GM23338 (cell line): ENCODE results near the gene TBCD. TPM values are rescaled to one million over a fixed set of nuclear protein-coding genes. Genes with fewer than 3 reads are reported as not detected.

Experiments
- ATAC-seq: fragments of 200-7000 bp; cut with Tn5 transposase; 3 replicates; pipeline ENCODE4 v1.9.1; 2020
- DNase-seq: peaks from one replicate; pipeline ENCODE4 v3.0.0-alpha.2; 2015; ENCODE audit warnings: low spot score
- H2AFZ ChIP-seq: fragments of 200-600 bp; sonication (generic); 2 replicates; pipeline ENCODE4 v1.8.0; 2016; ENCODE audit warnings: antibody characterized with exemption, mild to moderate bottlenecking, moderate library complexity
- H3F3A ChIP-seq: fragments of 200-600 bp; sonication (generic); replicated peaks from 2 replicates; pipeline ENCODE4 v1.8.0; 2017; ENCODE audit warnings: antibody characterized with exemption, mixed run types, low read depth
- H3K27ac ChIP-seq: fragments of 200-600 bp; sonication (generic); 2 replicates; pipeline ENCODE4 v1.6.1; 2016; ENCODE audit warnings: low read depth
- H3K27me3 ChIP-seq: fragments of 200-600 bp; sonication (generic); 2 replicates; pipeline ENCODE4 v1.8.0; 2016; ENCODE audit warnings: mild to moderate bottlenecking, mixed run types, moderate library complexity; ENCODE audit not compliant: insufficient read depth
- H3K36me3 ChIP-seq: fragments of 200-600 bp; sonication (generic); 2 replicates; pipeline ENCODE4 v1.8.0; 2016; ENCODE audit warnings: mild to moderate bottlenecking; ENCODE audit not compliant: insufficient read depth
- H3K4me1 ChIP-seq: fragments of 200-600 bp; sonication (generic); 2 replicates; pipeline ENCODE4 v1.8.0; 2016; ENCODE audit warnings: mild to moderate bottlenecking, moderate library complexity; ENCODE audit not compliant: insufficient read depth
- H3K4me2 ChIP-seq: fragments of 200-600 bp; sonication (generic); 2 replicates; pipeline ENCODE4 v1.7.1; 2017; ENCODE audit warnings: mixed run types
- H3K4me3 ChIP-seq: fragments of 200-600 bp; sonication (generic); 2 replicates; pipeline ENCODE4 v1.6.1; 2016; ENCODE audit warnings: mixed run types
- H3K79me2 ChIP-seq: fragments of 200-600 bp; sonication (generic); replicated peaks from 2 replicates; pipeline ENCODE4 v1.8.0; 2017; ENCODE audit warnings: mild to moderate bottlenecking; ENCODE audit not compliant: insufficient read depth
- H3K9me2 ChIP-seq: fragments of 200-600 bp; sonication (generic); 2 replicates; pipeline ENCODE4 v1.8.0; 2017; ENCODE audit not compliant: insufficient read depth
- H4K20me1 ChIP-seq: fragments of 200-600 bp; sonication (generic); replicated peaks from 2 replicates; pipeline ENCODE4 v1.8.0; 2017; ENCODE audit warnings: mild to moderate bottlenecking; ENCODE audit not compliant: insufficient read depth
- H3K27ac Mint-ChIP-seq: 2 replicates; pipeline ENCODE4 v1.8.0; 2020; ENCODE audit warnings: inconsistent platforms, mild to moderate bottlenecking, moderate library complexity, mixed read lengths
- H3K27me3 Mint-ChIP-seq: 3 replicates; pipeline ENCODE4 v1.8.0; 2022; ENCODE audit warnings: low read depth, mild to moderate bottlenecking, moderate library complexity, mixed read lengths, inconsistent platforms; ENCODE audit not compliant: insufficient read depth, poor library complexity
- H3K36me3 Mint-ChIP-seq: 3 replicates; pipeline ENCODE4 v1.8.0; 2021; ENCODE audit warnings: low read depth, mild to moderate bottlenecking, inconsistent platforms, moderate library complexity, mixed read lengths
- H3K4me1 Mint-ChIP-seq: 3 replicates; pipeline ENCODE4 v1.8.0; 2020; ENCODE audit warnings: mild to moderate bottlenecking, inconsistent platforms, mixed read lengths
- H3K4me3 Mint-ChIP-seq: 3 replicates; pipeline ENCODE4 v1.8.0; 2021; ENCODE audit warnings: moderate library complexity, mild to moderate bottlenecking, inconsistent platforms, mixed read lengths
- H3K9me3 Mint-ChIP-seq: 3 replicates; pipeline ENCODE4 v1.8.0; 2020; ENCODE audit warnings: moderate library complexity, mild to moderate bottlenecking, inconsistent platforms, mixed read lengths
- CREB1 ChIP-seq: fragments of 250-450 bp; sonication (Bioruptor Pico); IDR thresholded peaks from 2 replicates; pipeline ENCODE4 v1.5.0; 2020; ENCODE audit warnings: low read depth, mild to moderate bottlenecking, moderate library complexity
- EZH2 ChIP-seq: fragments of 200-600 bp; sonication (generic); IDR thresholded peaks from one replicate; pipeline ENCODE4 v1.8.0; 2017; ENCODE audit warnings: antibody characterized with exemption, mild to moderate bottlenecking, low read depth; ENCODE audit not compliant: unreplicated experiment
- EZH2phosphoT487 ChIP-seq: fragments of 200-600 bp; sonication (generic); IDR thresholded peaks from one replicate; pipeline ENCODE4 v1.8.1; 2018; ENCODE audit warnings: antibody characterized with exemption; ENCODE audit not compliant: unreplicated experiment
- JUNB ChIP-seq: IDR thresholded peaks from one replicate; pipeline ENCODE4 v1.6.1; 2016; ENCODE audit warnings: antibody characterized with exemption; ENCODE audit not compliant: unreplicated experiment
- NANOG ChIP-seq: IDR thresholded peaks from 2 replicates; pipeline ENCODE4 v1.6.1; 2016; ENCODE audit warnings: antibody characterized with exemption, borderline replicate concordance
- STAT1 ChIP-seq: IDR thresholded peaks from one replicate; pipeline ENCODE4 v1.6.1; 2016; ENCODE audit warnings: antibody characterized with exemption; ENCODE audit not compliant: unreplicated experiment
- ZNF331 ChIP-seq: fragments of 250-450 bp; sonication (Bioruptor Pico); IDR thresholded peaks from 2 replicates; pipeline ENCODE4 v1.5.0; 2020; ENCODE audit warnings: low read depth, mild to moderate bottlenecking, moderate library complexity
- polyA plus RNA-seq: library from polyadenylated mRNA; unstranded; fragments of >200 nt; fragmentation: Nextera tagmentation; extraction: Ambion mirVana; gene quantifications from 2 replicates; pipeline ENCODE4 v1.2.1, GENCODE V29; 2016
- total RNA-seq: library from RNA; depleted of rRNA; stranded (reverse); fragments of >200 nt; shearing (Covaris generic); gene quantifications from 2 replicates; pipeline ENCODE4 v1.2.3, GENCODE V29; 2014
- TF ChIP-seq, protein P1 (sequence below): IDR thresholded peaks from one replicate; pipeline ENCODE4 v1.6.1; 2018; ENCODE audit warnings: antibody characterized with exemption; ENCODE audit not compliant: unreplicated experiment
- TF ChIP-seq, protein P2 (sequence below), 2 experiments: fragments of 200-600 bp in 1 of 2; sonication (generic) in 1 of 2; conservative IDR thresholded peaks; 2 replicates each; pipeline versions ENCODE4 v1.5.1 to v1.6.1; 2016 to 2017; ENCODE audit warnings: antibody characterized with exemption in 2 of 2, low read depth in 2 of 2, mild to moderate bottlenecking in 2 of 2, moderate library complexity in 1 of 2

Gene TBCD
- total and polyA plus RNA-seq, 2 experiments from 2014 or later, result 75.0 to 116 TPM

DNA sequence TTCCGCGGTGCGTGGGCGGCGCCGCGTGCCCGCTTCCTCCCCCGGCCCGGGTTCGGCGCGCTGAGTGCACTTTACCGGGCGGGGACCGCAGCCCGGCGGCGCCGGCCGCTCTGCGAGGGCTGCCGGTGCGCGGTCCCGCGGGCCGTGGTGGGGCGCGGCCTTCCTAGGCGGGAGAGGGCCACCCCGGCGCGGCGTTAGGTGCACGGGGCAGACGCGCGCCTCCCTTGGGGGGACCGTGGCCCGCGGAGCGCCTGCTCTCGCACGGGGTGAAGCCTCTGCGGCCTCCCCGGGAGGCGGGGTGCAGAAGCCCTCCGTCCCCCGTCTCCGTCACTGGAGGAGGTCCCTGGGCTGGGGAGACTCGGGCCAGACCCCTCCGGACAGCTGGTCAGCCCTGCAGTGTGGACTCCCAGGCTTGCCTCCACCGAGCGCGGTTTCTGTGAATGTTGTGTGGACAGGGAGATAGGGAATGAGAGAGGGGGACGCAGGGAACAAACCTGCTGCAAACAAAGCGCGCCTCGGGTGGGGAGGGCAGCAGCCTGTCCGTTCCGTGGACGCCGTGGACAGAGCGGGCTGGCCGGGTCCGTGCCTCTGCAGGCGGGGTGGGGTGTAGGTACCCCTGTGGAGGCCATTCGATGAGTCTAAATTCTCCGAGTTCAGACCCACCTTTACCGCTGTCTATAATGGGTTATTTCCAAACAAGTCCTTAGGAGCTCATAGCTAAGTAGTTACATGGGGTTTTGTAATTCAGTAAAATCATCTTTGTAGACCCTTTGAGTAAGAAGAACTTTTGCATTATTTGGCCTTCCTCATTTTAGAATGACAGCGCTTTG is 721 bp downstream of the TBCD start:
- H3K79me2 ChIP-seq, result peaks cover 40% of the 10 kb centered on the region
- peak; percentile 24 for DNase-seq
- no peak overlapping the region for H2AFZ ChIP-seq
- H3K4me1 Mint-ChIP-seq, result peaks cover 42% of the 10 kb centered on the region
- H3K36me3 ChIP-seq, result no peaks in the 10 kb centered on the region
- 0 out of 2 replicates have a peak, but pooled peaks cover 5% of the 10 kb centered on the region for H3F3A ChIP-seq
- peaks cover 17% of the 10 kb centered on the region for H3K27me3 ChIP-seq
- H3K27me3 Mint-ChIP-seq, result peaks cover 19% of the 10 kb centered on the region
- peaks cover 24% of the 10 kb centered on the region for H3K4me1 ChIP-seq
- peaks cover 1% of the 10 kb centered on the region; the same call in 1 of the 2 replicates for H4K20me1 ChIP-seq
- ATAC-seq, result peak; percentile 1; the same call in 1 of the 3 replicates
- peak overlapping the region; percentile 91 for H3K4me3 Mint-ChIP-seq
- H3K9me2 ChIP-seq, result no peaks in the 10 kb centered on the region
- peaks cover 27% of the 10 kb centered on the region for H3K36me3 Mint-ChIP-seq
- H3K27ac ChIP-seq, result no peak overlapping the region
- peak overlapping the region; percentile 96 for H3K4me2 ChIP-seq
- H3K9me3 Mint-ChIP-seq, result peaks cover 3% of the 10 kb centered on the region; the same call in 2 of the 3 replicates
- no peak overlapping the region for H3K27ac Mint-ChIP-seq
- TF ChIP-seq STAT1 (no peak), NANOG (no peak), ZNF331 (CRISPR knock-in tag) (no peak), EZH2phosphoT487 (no peak), CREB1 (CRISPR knock-in tag) (no peak)
- TF ChIP-seq, protein P1, sequence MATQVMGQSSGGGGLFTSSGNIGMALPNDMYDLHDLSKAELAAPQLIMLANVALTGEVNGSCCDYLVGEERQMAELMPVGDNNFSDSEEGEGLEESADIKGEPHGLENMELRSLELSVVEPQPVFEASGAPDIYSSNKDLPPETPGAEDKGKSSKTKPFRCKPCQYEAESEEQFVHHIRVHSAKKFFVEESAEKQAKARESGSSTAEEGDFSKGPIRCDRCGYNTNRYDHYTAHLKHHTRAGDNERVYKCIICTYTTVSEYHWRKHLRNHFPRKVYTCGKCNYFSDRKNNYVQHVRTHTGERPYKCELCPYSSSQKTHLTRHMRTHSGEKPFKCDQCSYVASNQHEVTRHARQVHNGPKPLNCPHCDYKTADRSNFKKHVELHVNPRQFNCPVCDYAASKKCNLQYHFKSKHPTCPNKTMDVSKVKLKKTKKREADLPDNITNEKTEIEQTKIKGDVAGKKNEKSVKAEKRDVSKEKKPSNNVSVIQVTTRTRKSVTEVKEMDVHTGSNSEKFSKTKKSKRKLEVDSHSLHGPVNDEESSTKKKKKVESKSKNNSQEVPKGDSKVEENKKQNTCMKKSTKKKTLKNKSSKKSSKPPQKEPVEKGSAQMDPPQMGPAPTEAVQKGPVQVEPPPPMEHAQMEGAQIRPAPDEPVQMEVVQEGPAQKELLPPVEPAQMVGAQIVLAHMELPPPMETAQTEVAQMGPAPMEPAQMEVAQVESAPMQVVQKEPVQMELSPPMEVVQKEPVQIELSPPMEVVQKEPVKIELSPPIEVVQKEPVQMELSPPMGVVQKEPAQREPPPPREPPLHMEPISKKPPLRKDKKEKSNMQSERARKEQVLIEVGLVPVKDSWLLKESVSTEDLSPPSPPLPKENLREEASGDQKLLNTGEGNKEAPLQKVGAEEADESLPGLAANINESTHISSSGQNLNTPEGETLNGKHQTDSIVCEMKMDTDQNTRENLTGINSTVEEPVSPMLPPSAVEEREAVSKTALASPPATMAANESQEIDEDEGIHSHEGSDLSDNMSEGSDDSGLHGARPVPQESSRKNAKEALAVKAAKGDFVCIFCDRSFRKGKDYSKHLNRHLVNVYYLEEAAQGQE, result no peak
- peak overlapping the region; percentile 93 for H3K4me3 ChIP-seq

GRCh38 chr17:82753201-82753464 is 1.3 kb downstream of the TBCD start:
- no peak overlapping the region for H2AFZ ChIP-seq
- no peak for ATAC-seq
- peaks cover 42% of the 10 kb centered on the region for H3K4me1 Mint-ChIP-seq
- H3K27ac Mint-ChIP-seq, result no peak overlapping the region
- peaks cover 17% of the 10 kb centered on the region for H3K27me3 ChIP-seq
- no peaks in the 10 kb centered on the region for H3K9me2 ChIP-seq
- peaks cover 6% of the 10 kb centered on the region; the same call in 1 of the 2 replicates for H4K20me1 ChIP-seq
- peak overlapping the region; percentile 93 for H3K4me3 ChIP-seq
- peaks cover 3% of the 10 kb centered on the region; the same call in 2 of the 3 replicates for H3K9me3 Mint-ChIP-seq
- 0 out of 2 replicates have a peak, but pooled peaks cover 5% of the 10 kb centered on the region for H3F3A ChIP-seq
- H3K4me2 ChIP-seq, result peak overlapping the region; percentile 96
- no peaks in the 10 kb centered on the region for H3K36me3 ChIP-seq
- DNase-seq, result peak; percentile 10
- H3K4me1 ChIP-seq, result peaks cover 24% of the 10 kb centered on the region
- H3K79me2 ChIP-seq, result peaks cover 45% of the 10 kb centered on the region
- H3K27me3 Mint-ChIP-seq, result peaks cover 22% of the 10 kb centered on the region
- peak overlapping the region; percentile 91 for H3K4me3 Mint-ChIP-seq
- H3K36me3 Mint-ChIP-seq, result peaks cover 32% of the 10 kb centered on the region
- H3K27ac ChIP-seq, result no peak overlapping the region
- no peak for TF ChIP-seq JUNB
- TF ChIP-seq, protein P2, sequence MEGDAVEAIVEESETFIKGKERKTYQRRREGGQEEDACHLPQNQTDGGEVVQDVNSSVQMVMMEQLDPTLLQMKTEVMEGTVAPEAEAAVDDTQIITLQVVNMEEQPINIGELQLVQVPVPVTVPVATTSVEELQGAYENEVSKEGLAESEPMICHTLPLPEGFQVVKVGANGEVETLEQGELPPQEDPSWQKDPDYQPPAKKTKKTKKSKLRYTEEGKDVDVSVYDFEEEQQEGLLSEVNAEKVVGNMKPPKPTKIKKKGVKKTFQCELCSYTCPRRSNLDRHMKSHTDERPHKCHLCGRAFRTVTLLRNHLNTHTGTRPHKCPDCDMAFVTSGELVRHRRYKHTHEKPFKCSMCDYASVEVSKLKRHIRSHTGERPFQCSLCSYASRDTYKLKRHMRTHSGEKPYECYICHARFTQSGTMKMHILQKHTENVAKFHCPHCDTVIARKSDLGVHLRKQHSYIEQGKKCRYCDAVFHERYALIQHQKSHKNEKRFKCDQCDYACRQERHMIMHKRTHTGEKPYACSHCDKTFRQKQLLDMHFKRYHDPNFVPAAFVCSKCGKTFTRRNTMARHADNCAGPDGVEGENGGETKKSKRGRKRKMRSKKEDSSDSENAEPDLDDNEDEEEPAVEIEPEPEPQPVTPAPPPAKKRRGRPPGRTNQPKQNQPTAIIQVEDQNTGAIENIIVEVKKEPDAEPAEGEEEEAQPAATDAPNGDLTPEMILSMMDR (conservative IDR thresholded peaks at IDR 0.05; ENCODE audit: low read depth in 2 of 2), result no peak
- TF ChIP-seq NANOG, result no peak
- no peak for TF ChIP-seq ZNF331 (CRISPR knock-in tag)
- no peak for TF ChIP-seq CREB1 (CRISPR knock-in tag)
- TF ChIP-seq EZH2, result no peak
